K562 (cell line): ENCODE measurements around the gene ARSD. TPM values are rescaled to one million over a fixed set of nuclear protein-coding genes. Genes with fewer than 3 reads are reported as not detected.
A peak's percentile ranks its signal among the peaks of the same experiment; 100 is the strongest.

Experiments used
- CEBPB ChIP-seq: fragments of 450-650 bp; IDR thresholded peaks from 2 replicates; pipeline ENCODE4 v1.6.1; 2016; ENCODE audit warnings: missing genetic modification characterization, missing compliant biosample characterization
- ERF ChIP-seq: fragments of 450-650 bp; formaldehyde crosslinking; IDR thresholded peaks from 2 replicates; pipeline ENCODE4 v1.4.0; 2020; ENCODE audit warnings: mild to moderate bottlenecking, mixed read lengths
- ETV1 ChIP-seq: fragments of 450-650 bp; conservative IDR thresholded peaks from 2 replicates; pipeline ENCODE4 v1.6.1; 2016; ENCODE audit warnings: missing genetic modification characterization, control low read depth, low read depth, missing compliant biosample characterization
- JUN ChIP-seq, 2 experiments: sonication (generic) in 1 of 2; formaldehyde crosslinking in 1 of 2; IDR thresholded peaks; 2 replicates each; pipeline versions ENCODE4 v1.6.1 to v1.8.0; 2012 to 2022; ENCODE audit warnings: borderline replicate concordance in 2 of 2, mild to moderate bottlenecking in 2 of 2, improper control_type of control experiment in 1 of 2, low read depth in 1 of 2, low read length in 1 of 2, missing genetic modification reagents in 1 of 2
- ZBTB1 ChIP-seq: sonication (generic); formaldehyde crosslinking; IDR thresholded peaks from 2 replicates; pipeline ENCODE4 v1.8.1; 2023; ENCODE audit warnings: missing genetic modification reagents, low read depth, mild to moderate bottlenecking, borderline replicate concordance
- ZKSCAN3 ChIP-seq: fragments of 250-450 bp; sonication (Bioruptor Pico); IDR thresholded peaks from 2 replicates; pipeline ENCODE4 v1.4.0; 2020
- ZNF121 ChIP-seq: sonication (generic); formaldehyde crosslinking; conservative IDR thresholded peaks from 2 replicates; pipeline ENCODE4 v1.8.0; 2022; ENCODE audit warnings: missing genetic modification reagents
- ZNF174 ChIP-seq: fragments of 250-450 bp; sonication (Bioruptor Pico); IDR thresholded peaks from 2 replicates; pipeline ENCODE4 v1.4.0; 2020; ENCODE audit warnings: mild to moderate bottlenecking
- ZNF197 ChIP-seq: fragments of 200-800 bp; sonication (Bioruptor generic); IDR thresholded peaks from 2 replicates; pipeline ENCODE4 v1.6.1; 2016; ENCODE audit warnings: low read depth, missing genetic modification characterization, missing compliant biosample characterization
- ZNF561 ChIP-seq: fragments of 450-650 bp; formaldehyde crosslinking; conservative IDR thresholded peaks from 2 replicates; pipeline ENCODE4 v1.4.0; 2020; ENCODE audit warnings: mild to moderate bottlenecking, moderate library complexity
- ZNF76 ChIP-seq: fragments of 250-450 bp; sonication (Bioruptor Pico); IDR thresholded peaks from 2 replicates; pipeline ENCODE4 v1.4.0; 2020; ENCODE audit warnings: mild to moderate bottlenecking, moderate library complexity, borderline replicate concordance
- polyA plus RNA-seq, 8 experiments: library from polyadenylated mRNA; depleted of rRNA in 4 of 8; stranded (reverse) in 5 of 8; unstranded in 3 of 8; fragments of >200 nt; fragmentation: Nextera tagmentation in 2 of 8; fragmentation: Illumina TruSeq in 1 of 8; extraction: Ambion mirVana in 2 of 8; extraction: Trizol in 1 of 8; gene quantifications; 2 replicates each; pipeline versions ENCODE4 v1.2.1 to v1.2.3, GENCODE V29; 2011 to 2014; ENCODE audit warnings: inconsistent platforms in 1 of 8, missing spikeins in 1 of 8
- total RNA-seq, 7 experiments: library from RNA; depleted of rRNA in 6 of 7; stranded (reverse); fragments of >200 nt in 6 of 7; fragmentation: Illumina TruSeq in 2 of 7; extraction: Trizol in 2 of 7; gene quantifications; 2 replicates each; pipeline versions ENCODE4 v1.2.1 to v1.2.3, GENCODE V29; 2011 to 2021; ENCODE audit warnings: low replicate concordance in 1 of 7
- TF ChIP-seq, protein P1 (sequence below), 2 experiments: fragments of 450-650 bp; IDR thresholded peaks; 2 replicates each; pipeline ENCODE4 v1.6.1; 2016; ENCODE audit warnings: mild to moderate bottlenecking in 2 of 2, borderline replicate concordance in 1 of 2, low read depth in 1 of 2, moderate library complexity in 1 of 2
- TF ChIP-seq, protein P2 (sequence below), 2 experiments: fragments of 450-650 bp; conservative IDR thresholded peaks; 2 replicates each; pipeline ENCODE4 v1.6.1; 2017; ENCODE audit warnings: mild to moderate bottlenecking in 2 of 2, moderate library complexity in 2 of 2
- TF ChIP-seq, protein P3 (sequence below), 2 experiments: fragments of 450-650 bp; IDR thresholded peaks; 2 replicates each; pipeline ENCODE4 v1.6.1; 2016
- TF ChIP-seq, protein P4 (sequence below): IDR thresholded peaks from 2 replicates; pipeline ENCODE4 v1.6.1; 2011; ENCODE audit not compliant: insufficient read length; ENCODE audit errors: extremely low read depth

ARSD gene
- total and polyA plus RNA-seq, 9 of the 15 experiments (the other 6 are each of a cell fraction or from before 2014, with no cell fraction given), result 0.05 to 0.23 (median 0.09) TPM; not detected in 1

DNA sequence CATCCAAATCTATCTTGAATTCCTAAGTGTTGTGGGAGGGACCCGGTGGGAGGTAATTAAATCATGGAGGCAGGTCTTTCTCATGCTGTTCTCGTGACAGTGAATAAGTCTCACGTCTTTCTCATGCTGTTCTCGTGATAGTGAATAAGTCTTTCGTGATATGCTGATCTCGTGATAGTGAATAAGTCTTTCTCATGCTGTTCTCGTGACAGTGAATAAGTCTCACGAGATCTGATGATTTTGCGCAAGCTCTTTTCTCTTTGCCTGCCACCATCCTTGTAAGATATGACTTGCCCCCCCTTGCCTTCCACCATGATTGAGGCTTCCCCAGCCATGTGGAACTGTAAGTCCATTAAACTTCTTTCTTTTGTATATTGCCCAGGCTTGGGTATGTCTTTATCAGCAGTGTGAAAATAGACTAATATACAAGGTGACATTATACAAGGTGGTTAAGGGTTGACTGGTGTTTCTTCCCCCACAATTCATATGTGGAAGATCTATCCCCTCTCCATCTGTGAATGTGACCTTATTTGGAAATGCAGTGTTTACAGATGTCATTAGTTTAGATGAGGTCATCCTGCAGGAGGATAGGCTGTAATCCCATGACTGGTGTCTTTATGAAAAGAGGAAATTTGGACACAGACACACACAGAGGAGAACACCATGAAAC lies 27.6 kb downstream of the ARSD start (continued):
- TF ChIP-seq ZNF561, result no peak
- TF ChIP-seq, protein P1, sequence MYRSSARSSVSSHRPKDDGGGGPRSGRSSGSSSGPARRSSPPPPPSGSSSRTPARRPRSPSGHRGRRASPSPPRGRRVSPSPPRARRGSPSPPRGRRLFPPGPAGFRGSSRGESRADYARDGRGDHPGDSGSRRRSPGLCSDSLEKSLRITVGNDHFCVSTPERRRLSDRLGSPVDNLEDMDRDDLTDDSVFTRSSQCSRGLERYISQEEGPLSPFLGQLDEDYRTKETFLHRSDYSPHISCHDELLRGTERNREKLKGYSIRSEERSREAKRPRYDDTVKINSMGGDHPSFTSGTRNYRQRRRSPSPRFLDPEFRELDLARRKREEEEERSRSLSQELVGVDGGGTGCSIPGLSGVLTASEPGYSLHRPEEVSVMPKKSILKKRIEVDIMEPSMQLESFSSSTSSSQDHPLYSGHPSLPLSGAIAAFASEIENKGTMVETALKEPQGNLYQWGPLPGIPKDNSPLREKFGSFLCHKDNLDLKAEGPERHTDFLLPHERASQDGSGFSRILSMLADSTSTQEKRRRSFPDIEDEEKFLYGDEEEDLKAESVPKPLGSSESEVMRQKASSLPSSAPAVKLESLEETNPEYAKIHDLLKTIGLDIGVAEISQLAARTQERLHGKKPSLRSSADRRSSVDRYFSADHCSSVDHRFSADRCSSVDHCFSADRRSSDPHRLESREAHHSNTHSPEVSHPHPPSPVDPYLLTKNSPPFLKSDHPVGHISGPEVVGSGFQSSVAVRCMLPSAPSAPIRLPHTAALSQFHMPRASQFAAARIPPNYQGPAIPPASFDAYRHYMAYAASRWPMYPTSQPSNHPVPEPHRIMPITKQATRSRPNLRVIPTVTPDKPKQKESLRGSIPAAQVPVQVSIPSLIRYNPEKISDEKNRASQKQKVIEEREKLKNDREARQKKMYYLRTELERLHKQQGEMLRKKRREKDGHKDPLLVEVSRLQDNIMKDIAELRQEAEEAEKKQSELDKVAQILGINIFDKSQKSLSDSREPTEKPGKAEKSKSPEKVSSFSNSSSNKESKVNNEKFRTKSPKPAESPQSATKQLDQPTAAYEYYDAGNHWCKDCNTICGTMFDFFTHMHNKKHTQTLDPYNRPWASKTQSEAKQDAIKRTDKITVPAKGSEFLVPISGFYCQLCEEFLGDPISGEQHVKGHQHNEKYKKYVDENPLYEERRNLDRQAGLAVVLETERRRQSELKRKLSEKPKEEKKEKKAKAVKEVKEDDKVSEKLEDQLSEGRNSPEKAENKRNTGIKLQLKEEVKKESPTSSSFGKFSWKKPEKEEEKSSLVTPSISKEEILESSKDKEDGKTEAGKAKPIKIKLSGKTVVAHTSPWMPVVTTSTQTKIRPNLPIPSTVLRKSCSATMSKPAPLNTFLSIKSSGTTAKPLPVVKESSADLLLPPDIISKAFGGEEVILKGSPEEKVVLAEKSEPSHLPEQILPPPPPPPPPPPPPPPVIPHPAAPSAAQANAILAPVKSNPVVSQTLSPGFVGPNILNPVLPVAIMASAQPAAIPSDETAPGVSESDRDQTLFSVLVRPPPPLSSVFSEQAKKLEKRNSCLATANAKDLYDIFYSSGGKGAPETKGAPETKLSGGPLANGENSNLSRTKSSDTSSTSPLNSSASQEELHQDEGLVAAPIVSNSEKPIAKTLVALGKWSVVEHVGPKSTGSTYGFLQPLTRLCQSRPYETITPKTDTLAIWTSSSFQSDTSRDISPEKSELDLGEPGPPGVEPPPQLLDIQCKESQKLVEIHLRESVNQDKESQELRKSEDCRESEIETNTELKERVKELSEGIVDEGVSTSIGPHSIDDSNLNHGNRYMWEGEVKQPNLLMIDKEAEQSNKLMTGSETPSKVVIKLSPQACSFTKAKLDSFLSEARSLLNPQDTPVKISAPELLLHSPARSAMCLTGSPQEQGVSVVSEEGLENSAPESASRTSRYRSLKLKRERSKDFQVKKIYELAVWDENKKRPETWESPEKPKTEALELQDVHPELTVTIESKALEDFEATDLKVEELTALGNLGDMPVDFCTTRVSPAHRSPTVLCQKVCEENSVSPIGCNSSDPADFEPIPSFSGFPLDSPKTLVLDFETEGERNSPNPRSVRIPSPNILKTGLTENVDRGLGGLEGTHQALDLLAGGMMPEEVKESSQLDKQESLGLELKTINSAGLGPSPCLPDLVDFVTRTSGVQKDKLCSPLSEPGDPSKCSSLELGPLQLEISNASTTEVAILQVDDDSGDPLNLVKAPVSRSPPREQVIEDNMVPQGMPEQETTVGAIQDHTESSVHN (IDR thresholded peaks at IDR 0.05; ENCODE audit: borderline replicate concordance in 1 of 2, low read depth in 1 of 2), result no peak
- no peak for TF ChIP-seq ZNF76 (CRISPR knock-in tag)
- TF ChIP-seq, protein P2, sequence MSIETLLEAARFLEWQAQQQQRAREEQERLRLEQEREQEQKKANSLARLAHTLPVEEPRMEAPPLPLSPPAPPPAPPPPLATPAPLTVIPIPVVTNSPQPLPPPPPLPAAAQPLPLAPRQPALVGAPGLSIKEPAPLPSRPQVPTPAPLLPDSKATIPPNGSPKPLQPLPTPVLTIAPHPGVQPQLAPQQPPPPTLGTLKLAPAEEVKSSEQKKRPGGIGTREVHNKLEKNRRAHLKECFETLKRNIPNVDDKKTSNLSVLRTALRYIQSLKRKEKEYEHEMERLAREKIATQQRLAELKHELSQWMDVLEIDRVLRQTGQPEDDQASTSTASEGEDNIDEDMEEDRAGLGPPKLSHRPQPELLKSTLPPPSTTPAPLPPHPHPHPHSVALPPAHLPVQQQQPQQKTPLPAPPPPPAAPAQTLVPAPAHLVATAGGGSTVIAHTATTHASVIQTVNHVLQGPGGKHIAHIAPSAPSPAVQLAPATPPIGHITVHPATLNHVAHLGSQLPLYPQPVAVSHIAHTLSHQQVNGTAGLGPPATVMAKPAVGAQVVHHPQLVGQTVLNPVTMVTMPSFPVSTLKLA (conservative IDR thresholded peaks at IDR 0.05), result no peak
- TF ChIP-seq, protein P3, sequence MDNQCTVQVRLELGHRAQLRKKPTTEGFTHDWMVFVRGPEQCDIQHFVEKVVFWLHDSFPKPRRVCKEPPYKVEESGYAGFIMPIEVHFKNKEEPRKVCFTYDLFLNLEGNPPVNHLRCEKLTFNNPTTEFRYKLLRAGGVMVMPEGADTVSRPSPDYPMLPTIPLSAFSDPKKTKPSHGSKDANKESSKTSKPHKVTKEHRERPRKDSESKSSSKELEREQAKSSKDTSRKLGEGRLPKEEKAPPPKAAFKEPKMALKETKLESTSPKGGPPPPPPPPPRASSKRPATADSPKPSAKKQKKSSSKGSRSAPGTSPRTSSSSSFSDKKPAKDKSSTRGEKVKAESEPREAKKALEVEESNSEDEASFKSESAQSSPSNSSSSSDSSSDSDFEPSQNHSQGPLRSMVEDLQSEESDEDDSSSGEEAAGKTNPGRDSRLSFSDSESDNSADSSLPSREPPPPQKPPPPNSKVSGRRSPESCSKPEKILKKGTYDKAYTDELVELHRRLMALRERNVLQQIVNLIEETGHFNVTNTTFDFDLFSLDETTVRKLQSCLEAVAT (IDR thresholded peaks at IDR 0.05), result no peak
- TF ChIP-seq ZNF174 (CRISPR knock-in tag), result no peak
- 0 out of 2 replicates have a peak, but pooled peaks have one; percentile 41 for TF ChIP-seq ZNF197 (CRISPR knock-in tag)
- TF ChIP-seq ZKSCAN3 (CRISPR knock-in tag), result no peak
- no peak for TF ChIP-seq ZBTB1 (CRISPR knock-in tag)
- no peak for TF ChIP-seq ETV1 (tag)
- peak; percentile 46; the same call in 1 of the 2 replicates for TF ChIP-seq CEBPB (tag)
- TF ChIP-seq, protein P4, sequence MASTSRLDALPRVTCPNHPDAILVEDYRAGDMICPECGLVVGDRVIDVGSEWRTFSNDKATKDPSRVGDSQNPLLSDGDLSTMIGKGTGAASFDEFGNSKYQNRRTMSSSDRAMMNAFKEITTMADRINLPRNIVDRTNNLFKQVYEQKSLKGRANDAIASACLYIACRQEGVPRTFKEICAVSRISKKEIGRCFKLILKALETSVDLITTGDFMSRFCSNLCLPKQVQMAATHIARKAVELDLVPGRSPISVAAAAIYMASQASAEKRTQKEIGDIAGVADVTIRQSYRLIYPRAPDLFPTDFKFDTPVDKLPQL, result no peak
- no peak for TF ChIP-seq ERF (CRISPR knock-in tag)
- peak; percentile 67 for TF ChIP-seq JUN (IDR thresholded peaks at IDR 0.05; ENCODE audit: borderline replicate concordance, low read depth, low read length)
- TF ChIP-seq JUN (CRISPR knock-in tag; IDR thresholded peaks at IDR 0.05; ENCODE audit: borderline replicate concordance), result no peak
- no peak for TF ChIP-seq ZNF121 (CRISPR knock-in tag)
